Measurements from ENCODE around the gene RPS6KA2. TPM values are rescaled to one million over a fixed set of nuclear protein-coding genes. Genes with fewer than 3 reads are reported as not detected.

RPS6KA2 gene
- total RNA-seq, 4 donors from 2014 or later = 12.1 to 116 (median 26.4) TPM

- no peaks in the 10 kb centered on the region for H3K9me3 ChIP-seq
- DNase-seq = no peak
These were observed 37.1 kb upstream of the RPS6KA2 start for GRCh38 chr6:166664135-166664534.

GRCh38 chr6:166663568-166663967 is 36.5 kb upstream of the RPS6KA2 start:
- H3K27me3 ChIP-seq = no peaks in the 10 kb centered on the region
- no peak for DNase-seq
- H3K36me3 ChIP-seq = no peaks in the 10 kb centered on the region
- no peak overlapping the region for H3K4me3 ChIP-seq
- H3K27ac ChIP-seq = no peak overlapping the region
- no peaks in the 10 kb centered on the region for H3K9me3 ChIP-seq
- H3K4me1 ChIP-seq = no peaks in the 10 kb centered on the region
- TF ChIP-seq POLR2A (IDR thresholded peaks at IDR 0.05) = no peak
- no peak for TF ChIP-seq CTCF (IDR thresholded peaks at IDR 0.05)

More at GRCh38 chr6:166664135-166664534, 37.1 kb upstream of the RPS6KA2 start:
- TF ChIP-seq CTCF (IDR thresholded peaks at IDR 0.05) = no peak
- no peak for TF ChIP-seq POLR2A (IDR thresholded peaks at IDR 0.05)
- no peak overlapping the region for H3K27ac ChIP-seq
- H3K27me3 ChIP-seq = no peaks in the 10 kb centered on the region
- no peaks in the 10 kb centered on the region for H3K36me3 ChIP-seq
- H3K4me3 ChIP-seq = no peak overlapping the region
- no peaks in the 10 kb centered on the region for H3K4me1 ChIP-seq

GRCh38 chr6:166662690-166663089 is 35.6 kb upstream of the RPS6KA2 start:
- no peak for DNase-seq
- TF ChIP-seq CTCF (IDR thresholded peaks at IDR 0.05) (no peak), POLR2A (IDR thresholded peaks at IDR 0.05) (no peak)
- H3K27ac ChIP-seq = no peak overlapping the region
- H3K4me1 ChIP-seq = no peaks in the 10 kb centered on the region
- H3K36me3 ChIP-seq = no peaks in the 10 kb centered on the region
- no peaks in the 10 kb centered on the region for H3K9me3 ChIP-seq
- no peak overlapping the region for H3K4me3 ChIP-seq
- H3K27me3 ChIP-seq = no peaks in the 10 kb centered on the region

- H3K9me3 ChIP-seq = no peaks in the 10 kb centered on the region
These were observed 34.5 kb upstream of the RPS6KA2 start for GRCh38 chr6:166661327-166662085.

GRCh38 chr6:166660157-166660688 is 33.2 kb upstream of the RPS6KA2 start:
- Histone ChIP-seq H3K27me3 (no peaks in the 10 kb centered on the region), H3K4me3 (no peak overlapping the region), H3K36me3 (no peaks in the 10 kb centered on the region), H3K4me1 (peaks cover 0 to 6% (median 0%) of the 10 kb centered on the region in 4 donors), H3K9me3 (no peaks in the 10 kb centered on the region), H3K27ac (no peak overlapping the region)
- DNase-seq = no peak
- TF ChIP-seq POLR2A (IDR thresholded peaks at IDR 0.05) (no peak), CTCF (IDR thresholded peaks at IDR 0.05) (no peak)

More at GRCh38 chr6:166661327-166662085, 34.5 kb upstream of the RPS6KA2 start:
- H3K27ac ChIP-seq = no peak overlapping the region
- DNase-seq = no peak
- no peak overlapping the region for H3K4me3 ChIP-seq
- TF ChIP-seq POLR2A (IDR thresholded peaks at IDR 0.05) = no peak
- TF ChIP-seq CTCF (IDR thresholded peaks at IDR 0.05) = no peak
- H3K4me1 ChIP-seq = peaks cover 0 to 2% (median 0%) of the 10 kb centered on the region in 4 donors
- H3K27me3 ChIP-seq = no peaks in the 10 kb centered on the region
- H3K36me3 ChIP-seq = no peaks in the 10 kb centered on the region

Data from Peyer's patch (tissue), 4 donors.